HG03025 (cell line): ENCODE measurements around the gene OGFOD3.
"Not testable (repeated sequence)": the region's sequence is repeated elsewhere in the genome, so short reads cannot be mapped to it uniquely, and the experiment has no call there.

Experiments used
- ATAC-seq: cut with Tn5 transposase; IDR thresholded peaks from one replicate; pipeline ENCODE4 v1.9.1; 2021; ENCODE audit warnings: mild to moderate bottlenecking, moderate library complexity; ENCODE audit not compliant: unreplicated experiment, low FRiP score

The OGFOD3 gene

DNA sequence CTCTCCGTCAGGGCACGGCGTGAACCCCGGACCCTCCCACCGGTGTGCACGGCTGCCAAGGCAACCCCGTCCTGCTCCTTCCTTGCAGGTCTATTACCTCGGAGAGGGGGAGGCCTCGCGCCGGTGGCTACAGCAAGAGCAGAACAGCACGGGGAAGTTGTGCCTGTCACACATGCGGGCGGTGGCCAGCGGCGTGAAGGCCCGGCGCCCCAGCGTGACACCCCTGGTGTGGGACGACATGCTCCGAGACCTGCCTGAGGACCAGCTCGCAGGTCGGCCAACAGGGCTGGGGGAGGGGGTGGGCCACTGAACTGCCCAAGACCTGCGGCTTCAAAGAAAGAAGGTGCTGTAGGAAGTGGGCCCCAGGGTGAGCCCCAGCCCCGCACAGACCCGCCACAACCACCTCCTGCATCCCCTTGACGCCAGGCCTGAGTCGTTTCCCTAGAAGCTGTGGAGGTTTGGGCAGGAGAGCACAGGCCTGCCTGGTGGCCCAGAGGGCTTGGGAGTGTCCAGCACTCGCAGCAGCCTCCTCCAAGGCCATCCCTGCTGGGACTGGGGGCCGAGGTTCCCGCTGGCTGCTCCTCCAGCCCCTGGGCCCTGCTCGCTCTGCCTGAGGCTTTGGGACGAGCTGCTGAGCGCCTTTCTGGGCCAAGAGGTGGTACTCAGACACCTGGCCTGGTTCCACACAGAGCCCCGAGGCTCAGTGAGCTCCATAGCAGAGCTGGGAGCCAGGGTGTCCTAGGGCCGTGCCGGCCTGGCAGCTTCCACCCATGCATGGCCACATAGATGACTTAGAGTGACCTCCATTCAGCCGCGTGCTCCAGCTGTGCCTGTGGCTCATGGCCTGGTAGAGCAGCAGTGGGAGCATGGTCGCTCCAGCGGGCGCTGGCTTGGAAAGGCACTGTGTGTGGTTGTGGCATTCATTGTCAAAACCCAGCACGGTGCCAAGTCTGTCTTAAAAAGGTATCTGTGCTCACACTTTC is 17.5 kb upstream of the OGFOD3 start:
- no peak for ATAC-seq

DNA sequence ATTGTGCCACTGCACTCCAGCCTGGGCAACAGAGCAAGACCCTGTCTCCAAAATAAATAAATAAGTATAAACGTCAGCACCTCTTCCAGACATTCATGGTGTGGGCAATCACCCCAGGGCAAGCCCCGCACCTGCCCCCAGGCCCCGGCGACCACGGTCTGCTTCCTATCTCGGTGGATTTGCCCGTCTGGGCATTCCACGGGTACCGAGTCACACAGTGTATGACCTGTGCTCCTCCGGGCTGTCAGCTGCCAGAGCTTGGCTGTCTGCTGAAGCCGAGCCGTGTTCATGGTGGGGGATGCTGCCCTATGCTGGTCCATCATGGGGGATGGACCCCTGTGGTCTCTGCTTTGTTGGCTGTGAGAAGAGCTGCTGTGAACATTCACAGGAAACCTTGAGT is 16.7 kb upstream of the OGFOD3 start:
- no peak for ATAC-seq

GRCh38 chr17:82434216-82434565 is 15.8 kb upstream of the OGFOD3 start:
- ATAC-seq = no peak

DNA sequence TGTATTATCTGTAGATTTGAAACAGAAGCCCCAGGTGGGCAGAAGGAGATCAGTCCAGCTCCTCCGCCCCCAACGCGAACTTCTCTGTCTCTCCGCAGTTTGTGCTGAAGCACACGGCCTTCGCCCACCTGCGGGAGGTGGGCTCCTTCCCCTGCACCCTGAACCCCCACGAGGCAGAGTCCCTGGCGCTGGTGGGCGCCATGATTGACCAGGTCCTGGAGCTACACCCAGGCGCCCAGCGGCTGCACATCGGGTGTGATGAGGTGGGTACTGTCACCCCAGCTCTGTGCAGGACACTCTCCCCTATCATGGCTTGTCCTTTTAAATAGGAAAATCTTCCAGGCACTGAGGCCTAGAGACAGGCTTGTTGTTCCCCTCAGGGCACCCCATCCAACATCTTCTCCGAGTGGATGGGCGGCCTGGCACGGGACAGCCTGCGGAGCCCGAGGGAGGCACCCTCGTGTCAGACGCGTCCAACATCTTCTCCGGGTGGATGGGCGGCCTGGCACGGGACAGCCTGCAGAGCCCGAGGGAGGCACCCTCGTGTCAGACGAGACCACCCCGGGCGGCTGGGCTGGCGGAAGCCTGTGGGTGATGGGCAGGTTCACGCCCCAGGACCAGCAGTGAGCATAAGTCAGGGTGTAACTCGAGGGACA is 15.3 kb upstream of the OGFOD3 start:
- no peak for ATAC-seq

GRCh38 chr17:82432017-82432416 is 13.6 kb upstream of the OGFOD3 start:
- ATAC-seq = no peak

DNA sequence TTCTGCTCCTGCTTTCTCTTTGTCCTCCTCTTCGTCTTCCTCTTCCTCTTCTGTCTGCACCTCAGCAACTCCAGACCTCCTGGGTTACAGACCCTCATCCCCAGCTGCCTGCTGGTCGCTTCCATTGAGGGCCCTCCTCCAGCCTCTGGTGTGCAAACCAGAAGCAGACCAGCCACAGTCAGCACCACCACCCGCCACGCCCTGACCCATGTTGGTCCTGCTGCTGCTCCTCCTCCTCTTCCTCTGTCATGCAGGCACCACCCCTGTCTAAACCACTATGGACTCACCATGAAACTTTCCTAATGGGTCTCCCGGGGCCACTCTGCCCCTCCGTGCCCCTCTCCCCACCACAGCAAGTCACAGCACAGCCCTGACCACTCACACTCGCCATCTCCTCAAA is 11.4 kb upstream of the OGFOD3 start:
- no peak for ATAC-seq

DNA sequence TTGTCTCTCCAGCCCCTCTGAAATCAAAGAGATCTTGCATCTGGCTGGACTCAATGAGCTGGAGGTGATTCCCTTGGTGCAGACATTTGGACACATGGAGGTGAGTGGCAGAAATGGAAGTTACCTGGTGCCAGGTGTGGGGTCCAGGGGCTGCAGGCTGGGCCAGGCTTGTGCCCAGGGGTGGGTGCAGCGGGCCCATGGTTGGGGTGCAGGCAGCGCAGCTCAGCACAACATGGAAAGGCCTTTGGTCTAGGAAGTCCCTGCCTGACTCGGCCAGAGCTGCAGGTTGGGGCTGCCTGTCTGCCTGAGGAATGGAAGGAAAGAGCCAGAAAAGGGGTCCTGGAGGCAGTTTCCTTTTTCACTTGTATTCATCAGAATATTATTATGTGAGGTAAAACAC is 10.2 kb upstream of the OGFOD3 start:
- no peak for ATAC-seq

DNA sequence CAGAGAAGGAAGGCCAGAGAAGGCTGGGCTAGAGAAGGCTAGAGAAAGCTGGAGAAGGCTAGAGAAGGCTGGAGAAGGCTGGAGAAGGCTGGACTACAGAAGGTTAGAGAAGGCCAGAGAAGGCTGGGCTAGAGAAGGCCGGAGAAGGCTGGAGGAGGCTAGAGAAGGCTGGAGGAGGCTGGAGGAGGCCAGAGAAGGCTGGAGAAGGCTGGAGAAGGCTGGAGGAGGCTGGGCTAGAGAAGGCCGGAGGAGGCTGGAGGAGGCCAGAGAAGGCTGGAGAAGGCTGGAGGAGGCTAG is 6.4 kb upstream of the OGFOD3 start:
- no peak for ATAC-seq

DNA sequence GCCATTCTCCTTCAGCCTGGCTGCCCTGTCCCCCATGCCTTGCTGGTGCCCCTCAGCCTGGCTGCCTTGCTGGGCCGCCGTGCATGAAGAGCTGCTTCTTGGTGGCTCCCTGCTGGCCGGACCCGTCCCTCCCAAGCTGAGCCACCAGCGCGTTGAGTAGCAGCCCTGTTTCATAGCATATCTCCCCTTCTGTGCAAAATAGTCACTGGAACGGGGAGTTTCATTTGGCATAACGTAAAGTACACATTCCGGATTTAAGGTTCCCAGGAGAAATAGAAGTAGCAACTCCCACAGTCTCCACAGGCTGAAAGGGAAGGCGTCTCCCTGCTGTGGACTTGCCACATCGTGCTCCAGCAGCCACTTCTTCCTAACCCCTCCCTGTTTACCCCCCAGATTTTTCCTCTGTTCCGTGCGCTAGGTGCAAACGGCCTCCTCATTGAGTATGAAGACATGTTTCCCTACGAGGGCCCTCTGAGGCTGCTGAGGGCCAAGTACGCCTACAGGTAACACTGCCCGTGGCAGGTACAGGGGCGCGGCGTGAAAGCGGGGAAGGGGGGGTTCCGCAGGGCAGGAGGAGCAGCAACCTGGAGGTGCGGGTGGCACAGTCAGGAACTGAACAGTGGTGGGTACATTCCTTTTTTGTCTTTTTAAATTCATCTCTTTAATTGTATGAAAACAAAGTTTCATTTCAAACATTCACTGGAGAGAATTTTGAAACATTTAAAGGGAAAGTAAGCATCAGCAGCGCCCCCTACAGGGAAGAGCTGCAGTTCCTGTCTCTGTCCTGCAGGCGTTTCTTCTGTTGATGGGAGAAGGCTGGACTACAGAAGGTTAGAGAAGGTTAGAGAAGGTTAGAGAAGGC is 5.8 kb upstream of the OGFOD3 start:
- no peak for ATAC-seq

- no peak for ATAC-seq
Observed at GRCh38 chr17:82419540-82419939, 1.2 kb upstream of the OGFOD3 start.

- no peak for ATAC-seq
Observed at GRCh38 chr17:82416771-82417170, 1.6 kb downstream of the OGFOD3 start.

DNA sequence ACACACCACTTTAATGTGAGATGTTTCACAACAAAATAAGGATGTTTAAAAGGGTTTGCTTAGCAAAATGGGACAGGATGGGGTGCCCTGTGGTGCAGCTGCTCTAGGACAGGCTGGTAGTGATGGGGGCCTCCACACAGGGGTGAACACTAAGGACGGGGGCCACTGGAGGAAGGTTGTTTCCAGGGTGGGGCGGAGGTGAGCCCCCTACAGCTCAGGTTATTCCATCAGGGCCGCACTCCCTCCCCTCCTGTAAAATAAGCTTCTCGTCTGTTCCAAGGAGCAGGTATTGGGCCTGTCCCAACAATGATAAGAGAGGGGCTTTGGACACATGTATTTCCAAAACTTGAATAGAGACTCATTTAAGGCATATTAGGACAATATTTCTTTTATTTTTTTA is 2.1 kb downstream of the OGFOD3 start:
- no peak for ATAC-seq

- ATAC-seq = no peak
Observed at GRCh38 chr17:82415786-82416185, 2.6 kb downstream of the OGFOD3 start.

DNA sequence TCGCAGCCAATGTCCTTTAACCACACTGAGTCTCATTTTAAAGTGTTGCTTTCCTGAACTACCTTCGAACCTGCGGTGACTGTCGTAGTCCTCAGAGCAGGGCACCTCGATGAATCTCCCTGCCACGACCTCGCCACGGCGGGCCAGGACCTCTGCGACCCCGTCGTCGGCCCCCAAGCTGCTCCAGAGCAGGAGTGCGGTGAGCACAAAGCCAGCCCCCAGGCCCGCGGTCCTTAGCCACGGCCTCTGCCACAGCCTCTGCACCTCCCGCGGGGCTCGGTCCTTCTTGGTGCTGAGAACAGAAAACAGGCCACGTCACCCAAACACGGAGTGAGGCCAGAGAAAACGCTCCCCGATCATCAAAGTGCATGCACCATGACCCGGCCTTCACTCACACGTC is 3.0 kb downstream of the OGFOD3 start:
- ATAC-seq = no peak

GRCh38 chr17:82414548-82415281 is 3.7 kb downstream of the OGFOD3 start:
- ATAC-seq = no peak

DNA sequence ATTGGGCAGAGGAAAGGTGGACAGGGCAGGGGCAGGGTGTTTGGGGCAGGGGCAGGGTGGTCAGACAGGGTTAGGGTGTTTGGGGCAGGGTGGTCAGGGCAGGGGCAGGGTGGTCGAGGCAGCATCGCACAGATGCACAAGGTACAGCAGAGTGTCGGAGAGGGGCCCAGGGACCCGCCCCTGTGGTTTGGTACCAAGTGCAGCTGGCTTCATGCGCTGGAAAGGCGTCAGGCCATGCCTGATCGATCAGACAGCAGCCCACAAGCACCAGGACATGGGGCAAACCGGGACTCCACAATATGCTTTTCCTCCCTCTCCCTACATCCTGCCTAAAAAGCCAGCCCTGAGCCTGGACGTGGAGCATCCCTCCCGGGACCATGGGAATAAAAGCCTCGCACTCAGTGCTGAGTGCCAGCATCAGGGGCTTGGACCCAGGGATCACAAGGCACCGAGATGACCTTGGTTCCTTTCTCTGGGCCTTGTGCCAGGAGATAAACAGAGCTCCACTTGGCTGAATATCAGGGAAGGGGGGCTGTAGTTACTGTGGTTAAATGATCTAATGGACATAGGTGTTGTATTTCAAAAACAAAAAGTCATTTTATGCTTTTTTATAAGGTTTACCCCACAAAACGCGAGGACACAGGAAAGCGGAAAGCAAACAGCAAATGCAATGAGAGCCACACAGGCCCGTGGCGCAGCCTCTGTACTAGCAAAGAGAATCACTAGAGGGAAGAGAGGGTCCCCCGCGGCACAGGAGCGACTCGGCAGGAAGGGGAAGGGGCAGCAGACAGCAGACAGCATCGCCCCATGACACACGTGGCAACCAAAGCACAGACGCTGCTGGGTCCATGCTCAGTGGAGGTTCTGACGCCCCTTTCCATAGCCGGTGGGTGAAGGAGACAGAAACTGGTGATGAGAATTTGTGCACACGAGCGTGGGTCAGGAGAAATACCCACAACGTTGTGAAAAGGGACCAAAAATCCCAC is 5.6 kb downstream of the OGFOD3 start:
- no peak for ATAC-seq

GRCh38 chr17:82412081-82412480 is 6.3 kb downstream of the OGFOD3 start:
- not testable (repeated sequence) for ATAC-seq

DNA sequence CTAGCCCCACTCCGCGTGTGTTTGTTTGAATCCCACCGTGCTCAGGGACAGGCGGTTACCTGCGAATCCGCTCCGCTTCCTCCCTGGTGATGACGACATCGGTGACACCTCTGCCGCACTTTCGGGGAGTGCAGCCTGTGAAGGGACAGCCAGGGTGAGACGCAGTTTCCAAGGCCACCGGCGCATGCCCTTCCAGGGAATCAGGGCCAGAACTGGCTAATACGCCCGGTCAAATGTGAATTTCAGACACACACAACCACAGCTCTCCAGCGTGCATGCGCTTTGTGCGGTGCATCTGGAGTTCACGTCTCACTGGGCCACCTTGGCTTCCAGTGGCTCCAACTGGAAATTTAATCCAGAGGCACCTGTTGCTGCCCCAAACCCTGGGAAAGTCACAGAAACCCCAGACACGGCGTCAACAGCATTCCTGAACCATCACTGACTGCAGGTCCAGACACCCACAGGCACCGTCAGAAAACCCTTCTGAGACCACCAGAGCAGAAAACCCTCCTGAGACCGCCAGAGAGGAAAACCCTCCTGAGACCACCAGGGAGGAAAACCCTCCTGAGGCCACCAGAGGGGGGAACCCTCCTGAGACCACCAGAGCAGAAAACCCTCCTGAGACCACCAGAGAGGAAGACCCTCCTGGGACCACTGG is 6.9 kb downstream of the OGFOD3 start:
- no peak for ATAC-seq
